A673 (cell line): ENCODE measurements around the gene DMXL1. TPM values are rescaled to one million over a fixed set of nuclear protein-coding genes. Genes with fewer than 3 reads are reported as not detected.
"Not testable (repeated sequence)": the region's sequence is repeated elsewhere in the genome, so short reads cannot be mapped to it uniquely, and the experiment has no call there.

Experiments
- BruUV-seq: library from RNA; stranded (reverse); fragments of 400-500 nt; replicated peaks from 2 replicates; lab custom pipeline; 2021; lab: Mats Ljungman, UMichigan
- CTCF ChIA-PET: fragments of 300-600 bp; sonication (Branson Sonifier 250); formaldehyde crosslinking; loops from one replicate; lab custom pipeline; 2022; ENCODE audit warnings: antibody characterized with exemption; lab: Charles Lee
- POLR2A ChIA-PET: fragments of 300-600 bp; sonication (Branson Sonifier 250); formaldehyde crosslinking; loops from one replicate; lab custom pipeline; 2022; ENCODE audit warnings: antibody characterized with exemption; ENCODE audit not compliant: low non-redundant PET; lab: Charles Lee
- DNase-seq: peaks from one replicate; pipeline ENCODE4 v3.0.0-alpha.2; 2015; ENCODE audit warnings: low spot score
- H3K27ac ChIP-seq: fragments of 200-600 bp; sonication (generic); 2 replicates; pipeline ENCODE4 v1.5.1; 2016; ENCODE audit warnings: mixed run types, low read depth, mild to moderate bottlenecking, mixed read lengths, antibody characterized with exemption, low read length; ENCODE audit not compliant: poor library complexity, severe bottlenecking
- H3K27me3 ChIP-seq: fragments of 200-600 bp; sonication (generic); replicated peaks from 2 replicates; pipeline ENCODE4 v1.6.1; 2017; ENCODE audit warnings: mixed run types, low read depth, mild to moderate bottlenecking, mixed read lengths, antibody characterized with exemption, low read length; ENCODE audit not compliant: insufficient read depth, poor library complexity
- H3K36me3 ChIP-seq: fragments of 200-600 bp; sonication (generic); 2 replicates; pipeline ENCODE4 v1.6.1; 2016; ENCODE audit warnings: mixed run types, mild to moderate bottlenecking, mixed read lengths, antibody characterized with exemption, low read length; ENCODE audit not compliant: insufficient read depth, poor library complexity, severe bottlenecking
- H3K4me1 ChIP-seq: fragments of 200-600 bp; sonication (generic); 2 replicates; pipeline ENCODE4 v1.6.1; 2017; ENCODE audit warnings: mixed run types, mild to moderate bottlenecking, mixed read lengths, antibody characterized with exemption, low read length; ENCODE audit not compliant: insufficient read depth, poor library complexity, severe bottlenecking
- H3K4me3 ChIP-seq: fragments of 200-600 bp; sonication (generic); 2 replicates; pipeline ENCODE4 v1.5.1; 2016; ENCODE audit warnings: low read depth, mixed run types, mild to moderate bottlenecking, mixed read lengths, low read length; ENCODE audit not compliant: poor library complexity, severe bottlenecking
- H3K9me3 ChIP-seq: fragments of 200-600 bp; sonication (generic); 2 replicates; pipeline ENCODE4 v1.6.1; 2016; ENCODE audit warnings: mixed run types, low read depth, mild to moderate bottlenecking, mixed read lengths, antibody characterized with exemption, low read length; ENCODE audit not compliant: poor library complexity, severe bottlenecking
- CTCF ChIP-seq: fragments of 300-800, 200-600 bp; sonication (generic); conservative IDR thresholded peaks from 2 replicates; pipeline ENCODE4 v1.5.1; 2017; ENCODE audit warnings: low read depth, mild to moderate bottlenecking, antibody characterized with exemption, low read length, moderate library complexity, mixed read lengths
- EZH2 ChIP-seq: fragments of 200-600 bp; sonication (generic); IDR thresholded peaks from 2 replicates; pipeline ENCODE4 v1.6.1; 2017; ENCODE audit warnings: borderline replicate concordance, low read depth, mild to moderate bottlenecking, mixed read lengths, antibody characterized with exemption, low read length; ENCODE audit not compliant: poor library complexity, severe bottlenecking
- intact Hi-C: fragments of 100-400 bp; cut with micrococcal nuclease; formaldehyde crosslinking; loops from one replicate; pipeline ENCODE4 v1.10.0; 2022; ENCODE audit not compliant: unreplicated experiment
- total RNA-seq: library from RNA; stranded (reverse); gene quantifications from 2 replicates; pipeline ENCODE4 v1.2.3, GENCODE V29; 2021

Gene DMXL1
- total RNA-seq, 1 experiment from 2014 or later, result 30.9 TPM

GRCh38 chr5:119117237-119117636 lies 46.4 kb downstream of the DMXL1 start:
- intact Hi-C loops, result no loop called here
- TF ChIP-seq CTCF (no peak), EZH2 (no peak)
- no peaks in the 10 kb centered on the region for H3K27me3 ChIP-seq
- POLR2A ChIA-PET, result no interaction called here
- CTCF ChIA-PET, result no interaction called here
- H3K4me1 ChIP-seq, result no peaks in the 10 kb centered on the region
- H3K4me3 ChIP-seq, result no peak overlapping the region
- no peak overlapping the region for H3K27ac ChIP-seq
- H3K36me3 ChIP-seq, result peaks cover 8% of the 10 kb centered on the region
- no peak for DNase-seq
- no peaks in the 10 kb centered on the region for H3K9me3 ChIP-seq
- BruUV-seq, result no TSS peak

DNA sequence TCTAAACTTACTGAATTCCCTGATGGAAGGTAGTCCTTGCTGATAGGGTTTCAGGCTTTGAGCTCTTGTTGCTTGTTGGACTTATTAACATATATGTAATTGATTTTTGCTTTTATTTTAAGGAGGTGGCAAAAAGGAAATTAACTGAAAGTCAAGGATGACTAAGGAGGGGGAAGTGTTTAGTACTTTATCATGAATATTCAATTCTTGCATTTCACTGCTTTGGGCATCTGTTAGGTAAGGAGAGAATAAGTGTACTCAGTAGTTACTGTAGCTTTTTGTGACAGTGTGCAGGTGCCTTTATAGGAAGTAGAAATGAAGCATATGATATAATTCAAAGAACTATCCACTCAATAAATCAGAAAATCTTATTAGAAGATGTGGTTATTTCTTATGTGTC lies 47.1 kb downstream of the DMXL1 start:
- CTCF ChIA-PET, result no interaction called here
- Histone ChIP-seq H3K4me1 (no peaks in the 10 kb centered on the region), H3K27me3 (no peaks in the 10 kb centered on the region), H3K27ac (no peak overlapping the region), H3K36me3 (peaks cover 8% of the 10 kb centered on the region), H3K4me3 (no peak overlapping the region), H3K9me3 (no peaks in the 10 kb centered on the region)
- BruUV-seq, result no TSS peak
- intact Hi-C loops, result no loop called here
- POLR2A ChIA-PET, result no interaction called here
- DNase-seq, result no peak
- TF ChIP-seq EZH2 (no peak), CTCF (no peak)

- no TSS peak for BruUV-seq
- H3K27me3 ChIP-seq, result no peaks in the 10 kb centered on the region
- ChIA-PET POLR2A (no interaction called here), CTCF (no interaction called here)
- DNase-seq, result no peak
- H3K36me3 ChIP-seq, result peaks cover 8% of the 10 kb centered on the region
- no peak overlapping the region for H3K27ac ChIP-seq
- TF ChIP-seq CTCF, result no peak
- TF ChIP-seq EZH2, result no peak
- intact Hi-C loops, result no loop called here
- H3K9me3 ChIP-seq, result no peaks in the 10 kb centered on the region
- H3K4me3 ChIP-seq, result no peak overlapping the region
- H3K4me1 ChIP-seq, result no peaks in the 10 kb centered on the region
Measured at GRCh38 chr5:119120893-119121292, 50.0 kb downstream of the DMXL1 start.

GRCh38 chr5:119122474-119122873 lies 51.6 kb downstream of the DMXL1 start:
- H3K9me3 ChIP-seq, POLR2A ChIA-PET, DNase-seq, H3K27ac ChIP-seq, H3K36me3 ChIP-seq, intact Hi-C loops, H3K27me3 ChIP-seq, CTCF ChIA-PET, H3K4me1 ChIP-seq, H3K4me3 ChIP-seq, BruUV-seq: not testable (repeated sequence)
